Measurements from ENCODE around the gene ITPR2. TPM values are rescaled to one million over a fixed set of nuclear protein-coding genes. Genes with fewer than 3 reads are reported as not detected.

ITPR2 gene
- total and polyA plus RNA-seq, 2 of the 8 experiments (the other 6 are each of a cell fraction or from before 2014, with no cell fraction given), result 4.1 to 48.3 TPM

- TF ChIP-seq ZNF274 (IDR thresholded peaks at IDR 0.05; ENCODE audit: borderline replicate concordance, extremely low read depth, low read length) (no peak), RFX5 (IDR thresholded peaks at IDR 0.05; ENCODE audit: borderline replicate concordance, low read depth, low read length) (no peak), EGR1 (IDR thresholded peaks at IDR 0.05; ENCODE audit: borderline replicate concordance, low read depth, low read length) (no peak), CHD2 (IDR thresholded peaks at IDR 0.05; ENCODE audit: low read length) (no peak), SUZ12 (IDR thresholded peaks at IDR 0.05; ENCODE audit: low read length) (no peak)
Measured at GRCh38 chr12:26564391-26564790, 268.6 kb downstream of the ITPR2 start (continued).
